Endodermal cell (in vitro differentiated cells): Measurements from ENCODE around the gene CNDP1. TPM values are rescaled to one million over a fixed set of nuclear protein-coding genes. Genes with fewer than 3 reads are reported as not detected.

Source experiments
- DNase-seq: peaks from one replicate; pipeline ENCODE4 v3.0.0-alpha.2; 2017
- H3K27ac ChIP-seq: 2 replicates; pipeline ENCODE4 v1.5.1; 2013; ENCODE audit warnings: mild to moderate bottlenecking, low read depth, low read length, moderate library complexity
- H3K27me3 ChIP-seq: 2 replicates; pipeline ENCODE4 v1.6.1; 2013; ENCODE audit warnings: mild to moderate bottlenecking, low read length, moderate library complexity; ENCODE audit not compliant: insufficient read depth, control insufficient read depth, poor library complexity, severe bottlenecking
- H3K36me3 ChIP-seq: 2 replicates; pipeline ENCODE4 v1.7.0; 2013; ENCODE audit warnings: mild to moderate bottlenecking, low read length, moderate library complexity; ENCODE audit not compliant: control insufficient read depth, insufficient read depth
- H3K4me1 ChIP-seq: one replicate; pipeline ENCODE4 v1.7.0; 2013; ENCODE audit warnings: low read length; ENCODE audit not compliant: control insufficient read depth, insufficient read depth
- H3K4me3 ChIP-seq: 2 replicates; pipeline ENCODE4 v1.5.1; 2013; ENCODE audit warnings: mild to moderate bottlenecking, low read length, moderate library complexity
- H3K9ac ChIP-seq: 2 replicates; pipeline ENCODE4 v1.6.1; 2013; ENCODE audit warnings: mild to moderate bottlenecking, low read length, moderate library complexity; ENCODE audit not compliant: poor library complexity, severe bottlenecking; ENCODE audit errors: extremely low read depth
- H3K9me3 ChIP-seq: 2 replicates; pipeline ENCODE4 v1.6.1; 2013; ENCODE audit warnings: mild to moderate bottlenecking, low read length, moderate library complexity; ENCODE audit not compliant: control insufficient read depth
- H3K27ac Mint-ChIP-seq: 2 replicates; pipeline ENCODE4 v1.8.0; 2020; ENCODE audit warnings: mixed read lengths
- H3K27me3 Mint-ChIP-seq: 2 replicates; pipeline ENCODE4 v1.8.0; 2021; ENCODE audit warnings: mild to moderate bottlenecking, mixed read lengths; ENCODE audit not compliant: insufficient read depth
- H3K36me3 Mint-ChIP-seq: 2 replicates; pipeline ENCODE4 v1.8.0; 2020; ENCODE audit warnings: low read depth, mixed read lengths
- H3K4me1 Mint-ChIP-seq: 2 replicates; pipeline ENCODE4 v1.8.0; 2020; ENCODE audit warnings: mixed read lengths
- H3K4me3 Mint-ChIP-seq: 2 replicates; pipeline ENCODE4 v1.8.0; 2020; ENCODE audit warnings: mild to moderate bottlenecking, moderate library complexity, mixed read lengths
- H3K9me3 Mint-ChIP-seq: 2 replicates; pipeline ENCODE4 v1.8.0; 2020; ENCODE audit warnings: mild to moderate bottlenecking, mixed read lengths
- CTCF ChIP-seq: fragments of 200-600 bp; sonication (generic); conservative IDR thresholded peaks from 2 replicates; pipeline ENCODE4 v1.5.0; 2021; ENCODE audit warnings: antibody characterized with exemption, mild to moderate bottlenecking
- WGBS, 2 experiments: methylation state at CpG; one replicate each; pipeline versions ENCODE4 v1.1.5 to v1.1.7; 2013; ENCODE audit warnings: missing lambda C conversion rate in 2 of 2, mixed read lengths in 1 of 2; ENCODE audit not compliant: insufficient coverage in 1 of 2, insufficient read length in 1 of 2; 5-methylcytosine and 5-hydroxymethylcytosine counted together
- long read RNA-seq, 4 experiments: library from polyadenylated mRNA in 2 of 4; library from RNA in 1 of 4; library from capped mRNA in 1 of 4; stranded (forward) in 3 of 4; unstranded in 1 of 4; transcript quantifications; one replicate each; pipeline ENCODE4 v2.0.0, GENCODE V29; 2020 to 2021; ENCODE audit warnings: inconsistent platforms in 1 of 4
- polyA plus RNA-seq, 2 experiments: library from polyadenylated mRNA; stranded (reverse); fragments of 50-300 nt; gene quantifications; one replicate each; pipeline ENCODE4 v1.2.3, GENCODE V29; 2013
- total RNA-seq, 2 donors: library from RNA; stranded (reverse); fragmentation: NEBNext Ultra II Directional in 1 of 2; extraction: Animal tissue kit (Norgen Biotek cat#: 25700) in 1 of 2; gene quantifications; 2 replicates in 1 of 2; 3 replicates in 1 of 2; pipeline ENCODE4 v1.2.1, GENCODE V29; 2021

The CNDP1 gene
- total RNA-seq, result under 1 TPM in 1 of 2 donors, not detected in 1; 0.51 TPM
- polyA plus RNA-seq (2013, experiment 1 of 2), result 0.07 TPM
- polyA plus RNA-seq (2013, experiment 2 of 2), result not detected
- long read RNA-seq, experiment 1, result 0 reads
- long read RNA-seq, experiment 2, result 0 reads
- long read RNA-seq, experiment 3, result 0 reads
- long read RNA-seq, experiment 4, result 0 reads

GRCh38 chr18:74534150-74534969, at the start of gene CNDP1:
TSS of gene CNDP1 (plus strand) at chr18:74534500. CDS start at chr18:74534668, 168 bp downstream.
- 94% methylated on average over 15 to 21 of the region's 21 CpGs for WGBS, 2 experiments

GRCh38 chr18:74486119-74486849, 48.0 kb upstream of the CNDP1 start:
- H3K9ac ChIP-seq, result no peak overlapping the region
- H3K36me3 ChIP-seq, result no peaks in the 10 kb centered on the region
- no peaks in the 10 kb centered on the region for H3K9me3 ChIP-seq
- TF ChIP-seq CTCF, result no peak
- no peak overlapping the region for H3K27ac ChIP-seq
- Mint-ChIP-seq H3K4me1 (no peaks in the 10 kb centered on the region), H3K27me3 (no peaks in the 10 kb centered on the region), H3K4me3 (no peak overlapping the region), H3K36me3 (no peaks in the 10 kb centered on the region), H3K9me3 (no peaks in the 10 kb centered on the region), H3K27ac (no peak overlapping the region)
- no peak overlapping the region for H3K4me3 ChIP-seq
- no peaks in the 10 kb centered on the region for H3K27me3 ChIP-seq
- H3K4me1 ChIP-seq, result no peaks in the 10 kb centered on the region
- DNase-seq, result no peak
- 80 to 91% methylated on average over 7 to 14 of the region's 15 CpGs for WGBS, 2 experiments

More at GRCh38 chr18:74534150-74534969, at the start of gene CNDP1:
- Histone ChIP-seq H3K4me3 (no peak within 1 kb of the TSS), H3K9ac (no peak within 1 kb of the TSS), H3K9me3 (no peaks in the 10 kb centered on the region), H3K4me1 (no peaks in the 10 kb centered on the region), H3K27ac (no peak within 1 kb of the TSS), H3K36me3 (no peaks in the 10 kb centered on the region), H3K27me3 (no peaks in the 10 kb centered on the region)
- H3K27me3 Mint-ChIP-seq, result peaks cover 4% of the 10 kb centered on the region
- no peak within 1 kb of the TSS for H3K4me3 Mint-ChIP-seq
- H3K4me1 Mint-ChIP-seq, result peaks cover 12% of the 10 kb centered on the region
- TF ChIP-seq CTCF, result peak; percentile 12
- H3K36me3 Mint-ChIP-seq, result no peaks in the 10 kb centered on the region
- peaks cover 7% of the 10 kb centered on the region for H3K9me3 Mint-ChIP-seq
- no peak within 1 kb of the TSS for H3K27ac Mint-ChIP-seq
- DNase-seq, result peak; percentile 58

- H3K4me1 Mint-ChIP-seq, result no peaks in the 10 kb centered on the region
- no peak overlapping the region for H3K27ac Mint-ChIP-seq
- DNase-seq, result no peak
- peaks cover 9% of the 10 kb centered on the region for H3K9me3 Mint-ChIP-seq
- no peak for TF ChIP-seq CTCF
- H3K4me3 Mint-ChIP-seq, result no peak overlapping the region
- H3K27me3 Mint-ChIP-seq, result peaks cover 3% of the 10 kb centered on the region
- Histone ChIP-seq H3K4me3 (no peak overlapping the region), H3K27ac (no peak overlapping the region), H3K36me3 (no peaks in the 10 kb centered on the region), H3K4me1 (no peaks in the 10 kb centered on the region), H3K27me3 (no peaks in the 10 kb centered on the region), H3K9ac (no peak overlapping the region), H3K9me3 (peaks cover 6% of the 10 kb centered on the region)
- WGBS, 2 experiments, result 97% methylated on average over 8 of the region's 8 CpGs; no CpG with 5 or more reads in 1 of the 2 experiments
- no peaks in the 10 kb centered on the region for H3K36me3 Mint-ChIP-seq
These were observed 45.9 kb upstream of the CNDP1 start for GRCh38 chr18:74488354-74488753.
